HL-60 (cell line): ENCODE data around the gene CWF19L1.
"Not testable (repeated sequence)": the region's sequence is repeated elsewhere in the genome, so short reads cannot be mapped to it uniquely, and the experiment has no call there.

ENCODE experiments used
- DNase-seq, 2 experiments: peaks; one replicate each; pipeline ENCODE4 v3.0.0-alpha.2; 2010 to 2020; ENCODE audit warnings: low read depth in 1 of 2, low spot score in 1 of 2
- H3K27ac ChIP-seq: fragments of 250-450 bp; sonication (Bioruptor Pico); replicated peaks from 2 replicates; pipeline ENCODE4 v1.5.1; 2020; ENCODE audit warnings: mild to moderate bottlenecking, moderate library complexity
- H3K27me3 ChIP-seq: fragments of 250-450 bp; sonication (Bioruptor Pico); 2 replicates; pipeline ENCODE4 v1.5.1; 2021; ENCODE audit warnings: mild to moderate bottlenecking, moderate library complexity; ENCODE audit not compliant: insufficient read depth, poor library complexity, severe bottlenecking
- H3K4me3 ChIP-seq: replicated peaks from 2 replicates; pipeline ENCODE4 v1.5.1; 2011; ENCODE audit warnings: mild to moderate bottlenecking, control low read depth, low read length; ENCODE audit not compliant: insufficient read depth
- GABPA ChIP-seq: IDR thresholded peaks from 2 replicates; pipeline ENCODE4 v1.6.1; 2012; ENCODE audit warnings: low read depth
- POLR2AphosphoS5 ChIP-seq: IDR thresholded peaks from 2 replicates; pipeline ENCODE4 v1.6.1; 2012; ENCODE audit warnings: low read depth
- SPI1 ChIP-seq: IDR thresholded peaks from 2 replicates; pipeline ENCODE4 v1.6.1; 2012; ENCODE audit warnings: low read depth, mild to moderate bottlenecking, borderline replicate concordance
- TF ChIP-seq, protein P1 (sequence below): IDR thresholded peaks from one replicate; pipeline ENCODE4 v1.5.1; 2011; ENCODE audit warnings: low read length, control low read depth, inconsistent platforms; ENCODE audit not compliant: insufficient read depth
- TF ChIP-seq, protein P2 (sequence below): IDR thresholded peaks from 2 replicates; pipeline ENCODE4 v1.6.1; 2012; ENCODE audit warnings: low read depth; ENCODE audit not compliant: insufficient replicate concordance

The CWF19L1 gene

GRCh38 chr10:100286051-100287033 lies 18.9 kb upstream of the CWF19L1 start, which contains the start of gene BLOC1S2:
BLOC1S2 (minus strand) TSS chr10:100286680; CDS start chr10:100286659, 21 bp downstream.
- TF ChIP-seq GABPA (peak; percentile 45; the same call in 1 of the 2 replicates), POLR2AphosphoS5 (peak; percentile 73)
- TF ChIP-seq, protein P1, sequence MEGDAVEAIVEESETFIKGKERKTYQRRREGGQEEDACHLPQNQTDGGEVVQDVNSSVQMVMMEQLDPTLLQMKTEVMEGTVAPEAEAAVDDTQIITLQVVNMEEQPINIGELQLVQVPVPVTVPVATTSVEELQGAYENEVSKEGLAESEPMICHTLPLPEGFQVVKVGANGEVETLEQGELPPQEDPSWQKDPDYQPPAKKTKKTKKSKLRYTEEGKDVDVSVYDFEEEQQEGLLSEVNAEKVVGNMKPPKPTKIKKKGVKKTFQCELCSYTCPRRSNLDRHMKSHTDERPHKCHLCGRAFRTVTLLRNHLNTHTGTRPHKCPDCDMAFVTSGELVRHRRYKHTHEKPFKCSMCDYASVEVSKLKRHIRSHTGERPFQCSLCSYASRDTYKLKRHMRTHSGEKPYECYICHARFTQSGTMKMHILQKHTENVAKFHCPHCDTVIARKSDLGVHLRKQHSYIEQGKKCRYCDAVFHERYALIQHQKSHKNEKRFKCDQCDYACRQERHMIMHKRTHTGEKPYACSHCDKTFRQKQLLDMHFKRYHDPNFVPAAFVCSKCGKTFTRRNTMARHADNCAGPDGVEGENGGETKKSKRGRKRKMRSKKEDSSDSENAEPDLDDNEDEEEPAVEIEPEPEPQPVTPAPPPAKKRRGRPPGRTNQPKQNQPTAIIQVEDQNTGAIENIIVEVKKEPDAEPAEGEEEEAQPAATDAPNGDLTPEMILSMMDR, result no peak
- TF ChIP-seq, protein P2, sequence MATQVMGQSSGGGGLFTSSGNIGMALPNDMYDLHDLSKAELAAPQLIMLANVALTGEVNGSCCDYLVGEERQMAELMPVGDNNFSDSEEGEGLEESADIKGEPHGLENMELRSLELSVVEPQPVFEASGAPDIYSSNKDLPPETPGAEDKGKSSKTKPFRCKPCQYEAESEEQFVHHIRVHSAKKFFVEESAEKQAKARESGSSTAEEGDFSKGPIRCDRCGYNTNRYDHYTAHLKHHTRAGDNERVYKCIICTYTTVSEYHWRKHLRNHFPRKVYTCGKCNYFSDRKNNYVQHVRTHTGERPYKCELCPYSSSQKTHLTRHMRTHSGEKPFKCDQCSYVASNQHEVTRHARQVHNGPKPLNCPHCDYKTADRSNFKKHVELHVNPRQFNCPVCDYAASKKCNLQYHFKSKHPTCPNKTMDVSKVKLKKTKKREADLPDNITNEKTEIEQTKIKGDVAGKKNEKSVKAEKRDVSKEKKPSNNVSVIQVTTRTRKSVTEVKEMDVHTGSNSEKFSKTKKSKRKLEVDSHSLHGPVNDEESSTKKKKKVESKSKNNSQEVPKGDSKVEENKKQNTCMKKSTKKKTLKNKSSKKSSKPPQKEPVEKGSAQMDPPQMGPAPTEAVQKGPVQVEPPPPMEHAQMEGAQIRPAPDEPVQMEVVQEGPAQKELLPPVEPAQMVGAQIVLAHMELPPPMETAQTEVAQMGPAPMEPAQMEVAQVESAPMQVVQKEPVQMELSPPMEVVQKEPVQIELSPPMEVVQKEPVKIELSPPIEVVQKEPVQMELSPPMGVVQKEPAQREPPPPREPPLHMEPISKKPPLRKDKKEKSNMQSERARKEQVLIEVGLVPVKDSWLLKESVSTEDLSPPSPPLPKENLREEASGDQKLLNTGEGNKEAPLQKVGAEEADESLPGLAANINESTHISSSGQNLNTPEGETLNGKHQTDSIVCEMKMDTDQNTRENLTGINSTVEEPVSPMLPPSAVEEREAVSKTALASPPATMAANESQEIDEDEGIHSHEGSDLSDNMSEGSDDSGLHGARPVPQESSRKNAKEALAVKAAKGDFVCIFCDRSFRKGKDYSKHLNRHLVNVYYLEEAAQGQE, result no peak
- H3K27ac ChIP-seq, result peak within 1 kb of the TSS; percentile 74
- H3K27me3 ChIP-seq, result no peaks in the 10 kb centered on the region
- H3K4me3 ChIP-seq, result peak within 1 kb of the TSS; percentile 90
- peak; percentile 74 to 80 for DNase-seq

GRCh38 chr10:100285326-100285725 lies 17.9 kb upstream of the CWF19L1 start:
- H3K4me3 ChIP-seq, result peak overlapping the region; percentile 90
- H3K27me3 ChIP-seq, H3K27ac ChIP-seq, DNase-seq: not testable (repeated sequence)

DNA sequence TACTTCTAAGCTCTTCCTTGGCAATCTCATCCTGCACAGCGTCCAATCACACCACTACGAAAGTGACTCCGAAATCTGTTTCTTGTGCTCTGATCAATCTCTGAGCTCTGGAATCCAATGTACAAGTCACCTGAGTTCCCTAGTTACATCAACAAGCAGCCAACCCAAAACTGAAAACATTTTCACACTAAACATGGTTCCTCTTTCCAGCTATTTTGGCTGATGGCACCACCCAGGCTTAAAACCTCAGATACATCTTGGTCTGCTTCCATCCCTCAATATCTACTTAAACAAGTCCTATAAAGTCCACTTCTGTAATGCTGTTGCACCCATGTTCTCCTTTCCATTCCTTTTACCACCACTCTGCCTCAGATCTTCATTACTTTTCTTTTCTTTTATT lies 15.5 kb upstream of the CWF19L1 start:
- H3K4me3 ChIP-seq, result no peak overlapping the region

GRCh38 chr10:100276971-100277370 lies 9.5 kb upstream of the CWF19L1 start:
- not testable (repeated sequence) for H3K27me3 ChIP-seq, H3K4me3 ChIP-seq, H3K27ac ChIP-seq, DNase-seq

More for the DNA sequence above, 15.5 kb upstream of the CWF19L1 start:
- no peak for DNase-seq
- TF ChIP-seq, protein P1, result no peak
- TF ChIP-seq POLR2AphosphoS5 (no peak), SPI1 (no peak), GABPA (no peak)
- TF ChIP-seq, protein P2, result no peak
- H3K27me3 ChIP-seq, result no peaks in the 10 kb centered on the region
- H3K27ac ChIP-seq, result no peak overlapping the region
